Endothelial cell of umbilical vein (primary cell): ENCODE measurements around the gene PDSS2.

Experiments
- EZH2 ChIP-seq: IDR thresholded peaks from 2 replicates; pipeline ENCODE4 v1.6.1; 2012; ENCODE audit warnings: borderline replicate concordance, low read depth, mild to moderate bottlenecking, moderate library complexity, low read length, inconsistent platforms; ENCODE audit not compliant: severe bottlenecking
- FOS ChIP-seq: IDR thresholded peaks from 2 replicates; pipeline ENCODE4 v1.6.1; 2011; ENCODE audit warnings: mild to moderate bottlenecking, low read length, moderate library complexity, borderline replicate concordance; ENCODE audit not compliant: insufficient read depth
- GATA2 ChIP-seq: IDR thresholded peaks from 2 replicates; pipeline ENCODE4 v1.7.0; 2011; ENCODE audit warnings: low read depth, mild to moderate bottlenecking, moderate library complexity, mixed read lengths, low read length; ENCODE audit not compliant: insufficient read length, insufficient read depth
- JUN ChIP-seq: IDR thresholded peaks from 2 replicates; pipeline ENCODE4 v1.6.1; 2011; ENCODE audit warnings: borderline replicate concordance, low read depth; ENCODE audit not compliant: insufficient read length, insufficient read depth
- MYC ChIP-seq: IDR thresholded peaks from one replicate; pipeline ENCODE4 v1.6.1; 2011; ENCODE audit warnings: mild to moderate bottlenecking, low read depth, low read length
- POLR2A ChIP-seq: IDR thresholded peaks from 2 replicates; pipeline ENCODE4 v1.6.1; 2012; ENCODE audit warnings: low read depth, mild to moderate bottlenecking, control low read depth, low read length
- POLR2AphosphoS5 ChIP-seq: IDR thresholded peaks from 2 replicates; pipeline ENCODE4 v1.6.1; 2012; ENCODE audit warnings: low read depth, mild to moderate bottlenecking, control low read depth, low read length, moderate library complexity; ENCODE audit not compliant: insufficient read depth
- TF ChIP-seq, protein P1 (sequence below): IDR thresholded peaks from 2 replicates; pipeline ENCODE4 v1.6.1; 2011; ENCODE audit not compliant: insufficient read depth, insufficient read length
- TF ChIP-seq, protein P2 (sequence below), 2 donors: IDR thresholded peaks; 1 replicate in 1 of 2; 2 replicates in 1 of 2; pipeline ENCODE4 v1.5.1; 2011; ENCODE audit warnings: low read length in 2 of 2, mild to moderate bottlenecking in 2 of 2, moderate library complexity in 2 of 2, control low read depth in 1 of 2, inconsistent platforms in 1 of 2, low read depth in 1 of 2; ENCODE audit not compliant: insufficient read depth in 1 of 2; ENCODE audit errors: extremely low read depth in 1 of 2

DNA sequence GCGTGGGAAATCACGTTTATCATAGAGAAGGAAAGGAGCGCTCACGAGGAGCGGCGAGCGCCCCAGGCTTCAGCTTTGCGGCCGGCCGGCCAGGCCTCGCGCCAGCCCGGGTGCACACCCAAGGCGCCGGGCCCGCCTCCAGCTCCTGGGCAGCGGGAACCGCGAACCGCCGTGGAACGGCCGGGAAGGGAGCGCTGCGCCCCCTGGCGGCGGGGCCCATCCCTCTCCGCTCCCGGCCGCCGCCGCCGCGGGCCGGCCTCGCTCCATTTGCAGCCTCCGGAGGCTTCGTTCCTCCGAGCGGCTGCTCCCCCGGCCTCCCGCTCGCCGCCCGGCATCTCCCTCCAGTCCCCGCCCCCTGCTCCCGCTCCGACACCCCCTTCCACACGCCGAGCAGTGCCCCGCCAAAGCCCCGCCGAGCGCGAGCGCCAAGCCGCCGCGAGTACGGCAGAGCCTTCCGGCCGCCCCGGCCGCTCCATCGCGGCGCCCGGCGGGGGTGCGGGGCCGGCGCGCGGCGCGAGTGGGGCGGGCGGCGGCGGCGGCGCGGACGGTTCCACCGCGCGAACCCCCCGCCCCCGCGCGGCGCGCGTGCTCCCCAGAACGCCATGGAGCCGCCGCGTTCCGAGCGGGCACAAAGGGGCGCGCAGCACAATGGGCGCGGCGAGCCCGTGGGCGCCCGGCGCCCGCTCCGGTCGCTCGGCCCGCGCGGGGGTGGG lies 345.0 kb downstream of the PDSS2 start:
- TF ChIP-seq, protein P1, sequence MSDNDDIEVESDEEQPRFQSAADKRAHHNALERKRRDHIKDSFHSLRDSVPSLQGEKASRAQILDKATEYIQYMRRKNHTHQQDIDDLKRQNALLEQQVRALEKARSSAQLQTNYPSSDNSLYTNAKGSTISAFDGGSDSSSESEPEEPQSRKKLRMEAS = no peak
- TF ChIP-seq, protein P2, sequence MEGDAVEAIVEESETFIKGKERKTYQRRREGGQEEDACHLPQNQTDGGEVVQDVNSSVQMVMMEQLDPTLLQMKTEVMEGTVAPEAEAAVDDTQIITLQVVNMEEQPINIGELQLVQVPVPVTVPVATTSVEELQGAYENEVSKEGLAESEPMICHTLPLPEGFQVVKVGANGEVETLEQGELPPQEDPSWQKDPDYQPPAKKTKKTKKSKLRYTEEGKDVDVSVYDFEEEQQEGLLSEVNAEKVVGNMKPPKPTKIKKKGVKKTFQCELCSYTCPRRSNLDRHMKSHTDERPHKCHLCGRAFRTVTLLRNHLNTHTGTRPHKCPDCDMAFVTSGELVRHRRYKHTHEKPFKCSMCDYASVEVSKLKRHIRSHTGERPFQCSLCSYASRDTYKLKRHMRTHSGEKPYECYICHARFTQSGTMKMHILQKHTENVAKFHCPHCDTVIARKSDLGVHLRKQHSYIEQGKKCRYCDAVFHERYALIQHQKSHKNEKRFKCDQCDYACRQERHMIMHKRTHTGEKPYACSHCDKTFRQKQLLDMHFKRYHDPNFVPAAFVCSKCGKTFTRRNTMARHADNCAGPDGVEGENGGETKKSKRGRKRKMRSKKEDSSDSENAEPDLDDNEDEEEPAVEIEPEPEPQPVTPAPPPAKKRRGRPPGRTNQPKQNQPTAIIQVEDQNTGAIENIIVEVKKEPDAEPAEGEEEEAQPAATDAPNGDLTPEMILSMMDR (IDR thresholded peaks at IDR 0.05; ENCODE audit: extremely low read depth in 1 of 2, insufficient read depth in 1 of 2, low read depth in 1 of 2, low read length in 2 of 2) = peak; percentile 73 to 82
- TF ChIP-seq MYC (no peak), POLR2AphosphoS5 (peak; percentile 68), POLR2A (no peak), JUN (no peak), EZH2 (no peak), GATA2 (no peak), FOS (no peak)
